ENCODE results near the gene NEK10. TPM values are rescaled to one million over a fixed set of nuclear protein-coding genes. Genes with fewer than 3 reads are reported as not detected.

NEK10 gene
- total and polyA plus RNA-seq, 2 of the 4 experiments (the other 2 are of a cell fraction), result 2.2 to 6.6 TPM

- peak overlapping the region in 1 of 2 experiments; percentile 68; a peak in 1 of 4 replicates for H4K8ac ChIP-seq (ENCODE audit: low read depth in 2 of 2, low read length in 2 of 2)
- ATAC-seq (ENCODE audit: low read depth) (peak; percentile 79), DNase-seq (peak; percentile 79)
- H2BK120ac ChIP-seq (ENCODE audit: low read depth, low read length), result peak overlapping the region; percentile 77
- ChIA-PET CTCF (interaction anchor here (0.6 to 2.0 kb wide), 4 partner anchors 9 to 369 kb away, joined by 3 to 5 read pairs (median 4); no protein-coding TSS in a partner anchor), POLR2A (ENCODE audit: unreplicated experiment) (interaction anchor here (0.5 kb wide), 1 partner anchor 444 kb away, joined by 3 read pairs; no protein-coding TSS in a partner anchor)
- BruUV-seq (replicated peaks), result no TSS peak
- no peak overlapping the region for H3K4me3 ChIP-seq (ENCODE audit: insufficient read depth, low read depth, low read length)
- peak overlapping the region; percentile 76 for H4K91ac ChIP-seq (ENCODE audit: insufficient read depth, low read depth, low read length)
- TF ChIP-seq, protein P1, sequence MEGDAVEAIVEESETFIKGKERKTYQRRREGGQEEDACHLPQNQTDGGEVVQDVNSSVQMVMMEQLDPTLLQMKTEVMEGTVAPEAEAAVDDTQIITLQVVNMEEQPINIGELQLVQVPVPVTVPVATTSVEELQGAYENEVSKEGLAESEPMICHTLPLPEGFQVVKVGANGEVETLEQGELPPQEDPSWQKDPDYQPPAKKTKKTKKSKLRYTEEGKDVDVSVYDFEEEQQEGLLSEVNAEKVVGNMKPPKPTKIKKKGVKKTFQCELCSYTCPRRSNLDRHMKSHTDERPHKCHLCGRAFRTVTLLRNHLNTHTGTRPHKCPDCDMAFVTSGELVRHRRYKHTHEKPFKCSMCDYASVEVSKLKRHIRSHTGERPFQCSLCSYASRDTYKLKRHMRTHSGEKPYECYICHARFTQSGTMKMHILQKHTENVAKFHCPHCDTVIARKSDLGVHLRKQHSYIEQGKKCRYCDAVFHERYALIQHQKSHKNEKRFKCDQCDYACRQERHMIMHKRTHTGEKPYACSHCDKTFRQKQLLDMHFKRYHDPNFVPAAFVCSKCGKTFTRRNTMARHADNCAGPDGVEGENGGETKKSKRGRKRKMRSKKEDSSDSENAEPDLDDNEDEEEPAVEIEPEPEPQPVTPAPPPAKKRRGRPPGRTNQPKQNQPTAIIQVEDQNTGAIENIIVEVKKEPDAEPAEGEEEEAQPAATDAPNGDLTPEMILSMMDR (conservative IDR thresholded peaks at IDR 0.05; ENCODE audit: low read depth, low read length), result peak; percentile 71
- TF ChIP-seq MXI1 (IDR thresholded peaks at IDR 0.05; ENCODE audit: borderline replicate concordance, low read depth, low read length) (no peak), RCOR1 (IDR thresholded peaks at IDR 0.05; ENCODE audit: insufficient replicate concordance, low read length) (no peak), BHLHE40 (IDR thresholded peaks at IDR 0.05; ENCODE audit: low read depth, low read length) (no peak), MAFK (IDR thresholded peaks at IDR 0.05; ENCODE audit: low read depth, low read length) (0 out of 2 replicates have a peak, but pooled peaks have one; percentile 1), RAD21 (IDR thresholded peaks at IDR 0.05; ENCODE audit: low read length) (peak; percentile 74), SMC3 (IDR thresholded peaks at IDR 0.05; ENCODE audit: low read depth, low read length) (peak; percentile 46)
- no peak overlapping the region; the same call in 1 of the 2 replicates for H3K4me2 ChIP-seq (ENCODE audit: low read depth, low read length)
- dilution Hi-C loops (cut with HindIII; ENCODE audit: low sequenced_read_pairs, unreplicated experiment) (no loop called here), intact Hi-C loops (cut with micrococcal nuclease) (loop anchor here (1.0 to 5.0 kb wide), 4 partner anchors 14 to 369 kb away; no protein-coding TSS in a partner anchor), in situ Hi-C loops (cut with MboI; ENCODE audit: low sequenced_read_pairs) (loop anchor here (10.0 kb wide), 1 partner anchor 373 kb away; no protein-coding TSS in a partner anchor)
- no peak overlapping the region for H3K9ac ChIP-seq (ENCODE audit: low read depth, low read length)
- no peaks in the 10 kb centered on the region for H3K79me1 ChIP-seq (ENCODE audit: low read depth in 1 of 2, low read length in 2 of 2)
- H2BK20ac ChIP-seq (ENCODE audit: low read depth, low read length), result peak overlapping the region; percentile 68
- H3K4ac ChIP-seq (ENCODE audit: low read depth, low read length), result peak overlapping the region; percentile 86
- H2AFZ ChIP-seq (replicated peaks; ENCODE audit: low read length, poor library complexity), result no peak overlapping the region
- H3K14ac ChIP-seq (replicated peaks; ENCODE audit: low read depth, low read length), result peak overlapping the region; percentile 50
- no CpG with 5 or more reads among the region's 5 CpGs for WGBS, 2 experiments (ENCODE audit: extremely low coverage in 2 of 2, insufficient read length in 1 of 2)
- H2BK15ac ChIP-seq (ENCODE audit: low read depth, low read length), result peak overlapping the region; percentile 72; the same call in 2 of the 3 replicates
- peak overlapping the region; percentile 78 for H2AK5ac ChIP-seq (ENCODE audit: low read depth, low read length)
- no peak overlapping the region for H3K56ac ChIP-seq (ENCODE audit: extremely low read depth, insufficient read depth, low read length)
- peak overlapping the region; percentile 83 for H2BK5ac ChIP-seq (ENCODE audit: low read depth, low read length, poor library complexity, severe bottlenecking)
- no peaks in the 10 kb centered on the region for H3K9me3 ChIP-seq (ENCODE audit: control insufficient read depth, insufficient read depth, low read length)
- H4K20me1 ChIP-seq (ENCODE audit: insufficient read depth, low read length), result no peaks in the 10 kb centered on the region; the same call in 1 of the 2 replicates
- H3K27ac ChIP-seq (ENCODE audit: insufficient read depth, low read length), result no peak overlapping the region; the same call in 1 of the 2 replicates
- peaks cover 3% of the 10 kb centered on the region; the same call in 1 of the 2 replicates for H3K4me1 ChIP-seq (ENCODE audit: control insufficient read depth, insufficient read depth, low read length)
- H3K23ac ChIP-seq (ENCODE audit: low read depth, low read length), result peak overlapping the region; percentile 61; the same call in 1 of the 2 replicates
- H4K5ac ChIP-seq (ENCODE audit: low read depth, low read length), result peak overlapping the region; percentile 84; the same call in 1 of the 2 replicates
- H3K18ac ChIP-seq (ENCODE audit: low read depth, low read length), result peak overlapping the region; percentile 91; the same call in 1 of the 2 replicates
- H3K9me1 ChIP-seq (ENCODE audit: insufficient read depth, low read length), result no peaks in the 10 kb centered on the region
- no peaks in the 10 kb centered on the region for H3K27me3 ChIP-seq (ENCODE audit: control insufficient read depth, insufficient read depth, low read length)
- no peak overlapping the region for H2AK9ac ChIP-seq (replicated peaks; ENCODE audit: low read depth, low read length, poor library complexity)
- no peaks in the 10 kb centered on the region for H3K36me3 ChIP-seq (ENCODE audit: control insufficient read depth, insufficient read depth, low read length)
Measured at GRCh38 chr3:27312044-27312668, 57.0 kb downstream of the NEK10 start.
